ENCODE measurements around the gene TMEM185B. TPM values are rescaled to one million over a fixed set of nuclear protein-coding genes. Genes with fewer than 3 reads are reported as not detected.
A peak's percentile ranks its signal among the peaks of the same experiment; 100 is the strongest.

The TMEM185B gene
- total RNA-seq, 1 donor = 41.7 TPM

GRCh38 chr2:120177001-120177621 lies 46.1 kb downstream of the TMEM185B start:
- no peak overlapping the region for H3K4me3 ChIP-seq (ENCODE audit: low read depth, low read length)
- DNase-seq (ENCODE audit: low read depth) = no peak
- TF ChIP-seq CTCF (IDR thresholded peaks at IDR 0.05; ENCODE audit: insufficient read depth, low read length) = no peak

GRCh38 chr2:120176526-120176925 lies 46.7 kb downstream of the TMEM185B start:
- no peak overlapping the region for H3K4me3 ChIP-seq (ENCODE audit: low read depth, low read length)
- no peak for DNase-seq (ENCODE audit: low read depth)
- TF ChIP-seq CTCF (IDR thresholded peaks at IDR 0.05; ENCODE audit: insufficient read depth, low read length) = no peak

- peak; percentile 65 for TF ChIP-seq CTCF (IDR thresholded peaks at IDR 0.05; ENCODE audit: insufficient read depth, low read length)
- peak; percentile 87 for DNase-seq (ENCODE audit: low read depth)
- no peak overlapping the region for H3K4me3 ChIP-seq (ENCODE audit: low read depth, low read length)
Observed at GRCh38 chr2:120174963-120175581, 48.1 kb downstream of the TMEM185B start.

Small RNA genes lying within 50 kb of the gene (small RNA-seq; reads per million reads assigned to genes)
- gene MTND4LP14 (not detected), gene RF00019 (not detected)

Other genes with a start within 250 kb of the TMEM185B start
- 5.9 and 16.8 TPM in 2 replicates for gene EPB41L5, start 210.3 kb downstream of the TMEM185B start, total RNA-seq (ENCODE audit: low replicate concordance)
- 29.7 and 73.7 TPM in 2 replicates for gene RALB, start 29.5 kb upstream of the TMEM185B start, total RNA-seq (ENCODE audit: low replicate concordance)
- gene INHBB, start 122.7 kb upstream of the TMEM185B start, total RNA-seq (ENCODE audit: low replicate concordance) = not detected in 2 replicates